ENCODE results near the gene ENOX2. TPM values are rescaled to one million over a fixed set of nuclear protein-coding genes. Genes with fewer than 3 reads are reported as not detected.

Gene ENOX2
- total and polyA plus RNA-seq, 2 of the 13 experiments (the other 11 are each of a cell fraction or from before 2014, with no cell fraction given) = 5.9 to 8.5 TPM

- intact Hi-C loops (cut with micrococcal nuclease; ENCODE audit: unreplicated experiment) = no loop called here
- H3K9ac ChIP-seq (ENCODE audit: insufficient read depth, low read depth, low read length) = no peak overlapping the region
- in situ Hi-C loops (cut with HindIII; ENCODE audit: extremely low pct_ligation_motif_present, low pct_unique_long_range_greater_than_20kb) = no loop called here
- TF ChIP-seq MXD3 (CRISPR knock-in tag; IDR thresholded peaks at IDR 0.05) (no peak), ZNF615 (CRISPR knock-in tag; IDR thresholded peaks at IDR 0.05; ENCODE audit: borderline replicate concordance) (no peak), ZNF672 (CRISPR knock-in tag; IDR thresholded peaks at IDR 0.05) (no peak), ZNF616 (CRISPR knock-in tag; IDR thresholded peaks at IDR 0.05; ENCODE audit: low read depth) (no peak), USF2 (IDR thresholded peaks at IDR 0.05; ENCODE audit: low read depth, low read length) (no peak), USF2 (CRISPR knock-in tag; IDR thresholded peaks at IDR 0.05; ENCODE audit: borderline replicate concordance) (no peak), IRX3 (CRISPR knock-in tag; IDR thresholded peaks at IDR 0.05; ENCODE audit: borderline replicate concordance, low read depth) (no peak), NFATC3 (CRISPR knock-in tag; IDR thresholded peaks at IDR 0.05) (no peak), ARNT (IDR thresholded peaks at IDR 0.05) (no peak), ZNF710 (CRISPR knock-in tag; IDR thresholded peaks at IDR 0.05; ENCODE audit: borderline replicate concordance) (no peak), SRSF4 (IDR thresholded peaks at IDR 0.05; ENCODE audit: low read depth, low read length, poor library complexity, severe bottlenecking) (no peak), ZNF382 (CRISPR knock-in tag; IDR thresholded peaks at IDR 0.05; ENCODE audit: borderline replicate concordance) (no peak), ZNF670 (CRISPR knock-in tag; IDR thresholded peaks at IDR 0.05; ENCODE audit: borderline replicate concordance) (no peak), KAT7 (CRISPR knock-in tag; IDR thresholded peaks at IDR 0.05; ENCODE audit: borderline replicate concordance) (no peak), ZNF713 (CRISPR knock-in tag; IDR thresholded peaks at IDR 0.05) (no peak), ZNF274 (CRISPR knock-in tag; IDR thresholded peaks at IDR 0.05) (no peak), ATRX (CRISPR knock-in tag; IDR thresholded peaks at IDR 0.05; ENCODE audit: borderline replicate concordance) (no peak)
- no peak overlapping the region for H3K27ac ChIP-seq (ENCODE audit: extremely low read length, insufficient read depth, low read length)
- no peaks in the 10 kb centered on the region for H4K20me1 ChIP-seq (ENCODE audit: insufficient read depth, low read length)
- ATAC-seq = no peak
- no peak overlapping the region for H2AFZ ChIP-seq (ENCODE audit: low read length)
- peaks cover 18% of the 10 kb centered on the region for H3K9me3 ChIP-seq (ENCODE audit: low read length)
- ChIA-PET CTCF (ENCODE audit: low intra/inter-chr PET ratio, low total read pairs) (no interaction called here), POLR2A (no interaction called here)
- FAIRE-seq = no peak
- DNase-seq (ENCODE audit: low spot score) = no peak
- H3K4me2 ChIP-seq (ENCODE audit: low read depth, low read length) = no peak overlapping the region
- BruUV-seq (replicated peaks) = no TSS peak
- H3K79me2 ChIP-seq (ENCODE audit: insufficient read depth, low read length) = no peaks in the 10 kb centered on the region
- no peaks in the 10 kb centered on the region for H3K4me1 ChIP-seq (ENCODE audit: insufficient read depth, low read length)
- H3K36me3 ChIP-seq (replicated peaks in 1 of 2; ENCODE audit: control insufficient read depth in 1 of 2, insufficient read depth in 2 of 2, low read length in 2 of 2) = no peaks in the 10 kb centered on the region
- no peak overlapping the region for H3K4me3 ChIP-seq (replicated peaks in 1 of 3; ENCODE audit: insufficient read depth in 1 of 3, low read depth in 2 of 3, low read length in 3 of 3)
- H3K27me3 ChIP-seq (ENCODE audit: control insufficient read depth in 1 of 2, insufficient read depth in 2 of 2, low read length in 2 of 2) = no peaks in the 10 kb centered on the region
Measured at GRCh38 chrX:130728208-130728607, 174.8 kb downstream of the ENOX2 start.

Measured in HepG2 (cell line).